Central memory CD8-positive, alpha-beta T cell (primary cell): Measurements from ENCODE around the gene PSMA5.
"Not testable (repeated sequence)": the region's sequence is repeated elsewhere in the genome, so short reads cannot be mapped to it uniquely, and the experiment has no call there.

Source experiments
- ATAC-seq: fragments of 150-1000 bp; cut with Tn5 transposase; replicated peaks from 2 replicates; pipeline ENCODE4 v1.10.0; 2022; ENCODE audit warnings: mild to moderate bottlenecking, moderate FRiP score, moderate number of reproducible peaks; ENCODE audit not compliant: poor library complexity, severe bottlenecking; ENCODE audit errors: extremely low read depth
- DNase-seq, 2 donors: peaks; one replicate each; pipeline ENCODE4 v3.0.0; 2021; ENCODE audit warnings: low spot score in 2 of 2
- H3K27ac Mint-ChIP-seq: one replicate; pipeline ENCODE4 v1.8.0; 2022; ENCODE audit warnings: low read depth, mild to moderate bottlenecking, moderate library complexity, mixed read lengths
- H3K27me3 Mint-ChIP-seq: one replicate; pipeline ENCODE4 v1.8.0; 2022; ENCODE audit warnings: mixed read lengths
- H3K36me3 Mint-ChIP-seq: one replicate; pipeline ENCODE4 v1.8.0; 2022; ENCODE audit warnings: mild to moderate bottlenecking, moderate library complexity, mixed read lengths; ENCODE audit not compliant: insufficient read depth
- H3K4me1 Mint-ChIP-seq: one replicate; pipeline ENCODE4 v1.8.0; 2022; ENCODE audit warnings: mixed read lengths
- H3K4me3 Mint-ChIP-seq: one replicate; pipeline ENCODE4 v1.8.0; 2022; ENCODE audit warnings: mild to moderate bottlenecking, moderate library complexity, mixed read lengths
- H3K9me3 Mint-ChIP-seq: one replicate; pipeline ENCODE4 v1.8.0; 2022; ENCODE audit warnings: mixed read lengths

PSMA5 gene

DNA sequence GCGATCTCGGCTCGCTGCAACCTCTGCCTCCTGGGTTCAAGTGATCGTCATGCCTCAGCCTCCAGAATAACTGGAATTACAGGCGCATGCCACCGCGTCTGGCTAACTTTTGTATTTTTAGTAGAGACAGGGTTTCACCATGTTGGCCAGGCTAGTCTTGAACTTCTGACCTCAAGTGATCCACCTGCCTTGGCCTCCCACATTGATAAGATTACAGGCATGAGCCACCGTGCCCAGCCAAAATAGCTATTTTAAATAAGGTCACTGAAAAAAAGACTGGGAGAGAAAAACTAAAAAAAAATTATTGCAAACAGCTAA lies 31.0 kb downstream of the PSMA5 start:
- not testable (repeated sequence) for H3K4me3 Mint-ChIP-seq, H3K27ac Mint-ChIP-seq, H3K4me1 Mint-ChIP-seq, H3K36me3 Mint-ChIP-seq, DNase-seq, ATAC-seq, H3K9me3 Mint-ChIP-seq
- H3K27me3 Mint-ChIP-seq, result peaks cover 54% of the 10 kb centered on the region

DNA sequence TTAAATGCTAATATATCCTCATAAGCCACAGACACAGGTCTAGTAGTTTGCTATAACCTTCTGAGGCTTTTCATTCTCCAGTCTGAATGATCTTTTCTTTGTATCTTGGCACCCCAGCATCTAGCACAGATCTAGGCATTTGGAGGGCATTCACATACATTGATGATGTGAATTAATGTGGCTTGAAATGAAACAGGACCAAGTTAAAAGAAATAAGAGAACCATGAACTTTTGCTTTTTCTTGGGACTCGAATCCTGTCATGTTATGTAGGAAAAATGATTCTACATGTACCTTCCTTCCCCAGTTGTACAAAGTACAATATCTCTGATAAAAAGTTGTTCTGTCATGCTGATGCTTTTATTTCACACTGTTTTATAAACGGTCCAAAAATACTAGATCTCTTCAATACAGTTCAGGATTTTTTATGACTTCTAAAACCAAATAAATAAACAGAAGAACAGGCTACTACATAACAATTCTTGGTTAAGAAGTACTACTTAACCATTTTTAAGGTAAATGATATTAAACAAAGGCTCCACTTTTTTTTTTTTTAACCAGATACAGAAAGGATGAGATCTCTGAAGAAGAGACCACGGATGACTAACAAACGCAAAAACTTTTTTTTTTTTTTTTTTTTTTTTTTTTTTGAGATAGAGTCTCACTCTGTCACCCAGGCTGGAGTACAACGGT lies 31.5 kb downstream of the PSMA5 start:
- H3K4me1 Mint-ChIP-seq, result peaks cover 6% of the 10 kb centered on the region
- H3K27me3 Mint-ChIP-seq, result peaks cover 59% of the 10 kb centered on the region
- H3K27ac Mint-ChIP-seq, result no peak overlapping the region
- DNase-seq (no peak), ATAC-seq (no peak)
- no peak overlapping the region for H3K4me3 Mint-ChIP-seq
- no peaks in the 10 kb centered on the region for H3K36me3 Mint-ChIP-seq
- H3K9me3 Mint-ChIP-seq, result no peaks in the 10 kb centered on the region

DNA sequence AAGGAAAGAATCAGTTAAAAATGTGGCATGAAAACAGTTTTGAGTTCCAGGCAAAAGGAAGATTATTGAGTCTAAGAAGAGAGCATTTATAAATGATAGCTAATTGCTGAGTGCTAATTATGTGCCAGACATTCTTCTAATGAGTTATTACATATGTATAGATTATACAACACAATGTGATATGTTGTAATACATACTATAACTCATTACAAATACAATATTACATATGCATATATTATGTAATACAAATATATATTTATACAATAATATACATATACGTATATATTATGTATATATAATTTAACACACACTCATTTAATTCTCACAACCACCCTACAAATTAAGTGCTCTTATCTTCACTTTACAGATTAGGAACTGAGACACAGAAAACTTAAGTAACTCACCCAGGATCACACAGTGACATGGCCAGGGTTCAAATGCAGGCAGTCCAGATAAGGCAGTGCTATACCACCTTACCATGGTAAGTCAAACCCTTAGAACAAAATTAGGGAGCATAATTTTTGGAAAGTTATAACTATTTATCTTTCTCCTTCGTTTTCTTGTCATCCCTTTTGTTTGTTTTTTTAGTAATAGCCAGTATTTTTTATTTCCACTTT lies 32.5 kb downstream of the PSMA5 start:
- peaks cover 69% of the 10 kb centered on the region for H3K27me3 Mint-ChIP-seq
- ATAC-seq (no peak), DNase-seq (no peak)
- H3K4me1 Mint-ChIP-seq, result peaks cover 6% of the 10 kb centered on the region
- H3K9me3 Mint-ChIP-seq, result no peaks in the 10 kb centered on the region
- no peaks in the 10 kb centered on the region for H3K36me3 Mint-ChIP-seq
- no peak overlapping the region for H3K4me3 Mint-ChIP-seq
- H3K27ac Mint-ChIP-seq, result no peak overlapping the region

DNA sequence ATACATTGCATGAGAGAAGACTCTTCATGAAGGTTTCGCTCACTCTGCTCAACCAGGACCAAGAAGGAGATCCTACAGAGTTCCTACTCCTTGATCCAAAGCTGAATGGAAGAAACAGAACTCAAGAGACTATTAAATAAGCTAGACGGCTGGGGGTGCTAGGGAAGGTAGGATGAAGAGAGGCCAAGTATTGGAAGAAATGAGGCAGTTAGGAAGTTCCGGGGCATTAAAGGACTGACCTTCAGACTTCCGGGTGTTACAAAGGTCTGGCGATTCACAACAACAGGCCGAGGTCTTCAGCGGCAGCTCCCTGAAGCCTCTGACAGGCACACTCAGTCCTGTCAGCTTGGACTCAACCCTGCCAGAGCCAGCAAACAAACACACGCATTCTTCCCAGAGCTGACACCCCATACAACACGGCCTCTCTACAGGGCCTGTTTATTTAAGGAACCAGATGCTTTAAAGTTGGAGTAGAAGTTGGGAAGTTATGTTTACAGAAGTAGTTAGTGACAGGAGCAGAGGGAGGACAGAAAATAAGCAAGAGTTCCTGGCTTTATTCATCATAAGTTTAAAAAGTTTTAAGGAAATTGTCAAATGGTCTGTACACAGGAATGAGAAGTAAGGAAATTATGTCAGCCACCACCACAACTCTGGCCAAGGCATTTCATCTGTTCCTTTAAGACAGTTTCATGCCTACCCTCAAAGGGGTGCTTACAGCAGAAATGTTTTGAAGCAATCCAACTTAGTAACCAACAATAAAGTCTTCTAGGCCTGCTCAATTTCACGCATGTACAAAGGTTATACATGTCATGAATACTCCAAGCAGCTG lies 33.2 kb downstream of the PSMA5 start:
- no peak for DNase-seq
- H3K36me3 Mint-ChIP-seq, result no peaks in the 10 kb centered on the region
- H3K27me3 Mint-ChIP-seq, result peaks cover 72% of the 10 kb centered on the region
- no peaks in the 10 kb centered on the region for H3K9me3 Mint-ChIP-seq
- H3K27ac Mint-ChIP-seq, result no peak overlapping the region
- H3K4me3 Mint-ChIP-seq, result no peak overlapping the region
- peaks cover 2% of the 10 kb centered on the region for H3K4me1 Mint-ChIP-seq
- ATAC-seq, result no peak

DNA sequence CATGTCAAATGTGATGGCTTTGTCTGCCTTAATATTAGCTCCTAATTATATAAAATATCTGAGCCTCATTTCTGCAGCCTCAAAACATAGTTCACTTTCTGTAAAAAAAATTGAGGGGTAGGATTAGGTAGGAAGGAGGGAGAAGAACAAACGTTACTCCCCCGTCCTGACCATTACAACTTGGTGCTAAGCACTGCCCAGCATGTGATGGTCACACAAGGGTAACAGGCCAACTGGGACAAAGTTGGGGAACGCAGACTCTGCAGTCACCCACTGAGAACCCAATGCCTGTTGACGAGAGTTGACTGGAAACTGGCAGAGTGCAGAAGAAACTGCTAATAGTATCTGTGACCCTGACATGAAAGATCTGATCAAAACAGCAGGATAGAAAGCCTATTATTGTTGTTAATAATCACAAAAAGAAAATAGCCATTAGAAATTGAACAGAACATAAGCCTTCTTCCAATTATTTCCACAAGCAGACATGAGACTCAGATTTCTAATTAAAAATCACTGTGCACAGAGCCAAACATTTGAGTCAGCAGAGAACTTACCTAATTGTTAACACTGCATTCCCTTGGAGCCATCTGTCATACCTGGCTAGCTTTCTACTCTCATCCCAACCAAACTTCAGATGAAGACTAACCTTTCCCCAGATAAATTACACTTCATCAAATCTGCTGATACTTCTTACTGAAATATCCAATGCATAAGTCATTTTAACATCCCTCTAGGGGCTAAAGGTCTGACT lies 34.0 kb downstream of the PSMA5 start:
- Mint-ChIP-seq H3K9me3 (no peaks in the 10 kb centered on the region), H3K27ac (no peak overlapping the region), H3K27me3 (peaks cover 72% of the 10 kb centered on the region), H3K4me3 (no peak overlapping the region), H3K4me1 (no peaks in the 10 kb centered on the region), H3K36me3 (no peaks in the 10 kb centered on the region)
- ATAC-seq, result no peak
- no peak for DNase-seq

DNA sequence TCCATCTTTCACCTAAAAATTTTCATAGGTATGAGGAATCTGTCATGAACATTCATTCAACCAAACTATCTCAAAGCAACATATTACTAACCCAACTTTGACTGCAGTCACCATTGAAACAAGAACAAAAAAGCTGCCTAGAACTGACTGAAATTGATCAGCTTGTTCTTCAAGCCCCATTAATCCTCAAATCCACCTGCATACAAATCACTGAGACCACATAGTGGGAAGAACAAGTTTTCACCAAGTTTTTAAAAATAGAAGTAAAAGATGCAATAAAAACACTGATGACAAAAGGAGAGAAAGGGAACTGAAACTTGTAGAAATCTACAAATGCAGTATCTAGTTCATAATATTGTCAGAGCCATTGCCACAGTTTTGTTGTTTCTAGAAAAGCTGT lies 34.6 kb downstream of the PSMA5 start:
- no peak overlapping the region for H3K4me3 Mint-ChIP-seq
- no peaks in the 10 kb centered on the region for H3K9me3 Mint-ChIP-seq
- H3K4me1 Mint-ChIP-seq, result no peaks in the 10 kb centered on the region
- no peaks in the 10 kb centered on the region for H3K36me3 Mint-ChIP-seq
- no peak overlapping the region for H3K27ac Mint-ChIP-seq
- no peak for DNase-seq
- ATAC-seq, result no peak
- peaks cover 67% of the 10 kb centered on the region for H3K27me3 Mint-ChIP-seq

DNA sequence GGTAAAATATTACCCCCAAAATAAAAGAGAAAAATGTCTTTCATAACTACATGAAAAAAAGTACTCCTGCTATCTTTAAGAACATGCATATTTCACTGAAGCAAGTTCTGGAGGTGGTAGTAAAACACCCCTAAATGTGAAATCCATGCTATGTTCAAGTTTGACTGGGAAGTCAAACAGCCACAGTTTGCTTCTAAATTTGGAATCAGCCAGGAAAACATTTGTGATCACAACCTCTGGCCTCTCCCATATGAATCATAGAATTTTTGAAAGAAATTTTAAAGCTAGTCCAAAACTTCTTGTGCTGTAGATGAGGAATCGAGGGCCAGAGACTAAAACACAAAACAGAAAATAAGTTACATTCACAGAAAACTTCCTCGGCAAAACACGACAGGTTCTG lies 35.1 kb downstream of the PSMA5 start:
- H3K4me3 Mint-ChIP-seq, result no peak overlapping the region
- H3K36me3 Mint-ChIP-seq, result no peaks in the 10 kb centered on the region
- no peak for DNase-seq
- no peaks in the 10 kb centered on the region for H3K4me1 Mint-ChIP-seq
- H3K9me3 Mint-ChIP-seq, result no peaks in the 10 kb centered on the region
- peaks cover 62% of the 10 kb centered on the region for H3K27me3 Mint-ChIP-seq
- H3K27ac Mint-ChIP-seq, result no peak overlapping the region
- ATAC-seq, result no peak

DNA sequence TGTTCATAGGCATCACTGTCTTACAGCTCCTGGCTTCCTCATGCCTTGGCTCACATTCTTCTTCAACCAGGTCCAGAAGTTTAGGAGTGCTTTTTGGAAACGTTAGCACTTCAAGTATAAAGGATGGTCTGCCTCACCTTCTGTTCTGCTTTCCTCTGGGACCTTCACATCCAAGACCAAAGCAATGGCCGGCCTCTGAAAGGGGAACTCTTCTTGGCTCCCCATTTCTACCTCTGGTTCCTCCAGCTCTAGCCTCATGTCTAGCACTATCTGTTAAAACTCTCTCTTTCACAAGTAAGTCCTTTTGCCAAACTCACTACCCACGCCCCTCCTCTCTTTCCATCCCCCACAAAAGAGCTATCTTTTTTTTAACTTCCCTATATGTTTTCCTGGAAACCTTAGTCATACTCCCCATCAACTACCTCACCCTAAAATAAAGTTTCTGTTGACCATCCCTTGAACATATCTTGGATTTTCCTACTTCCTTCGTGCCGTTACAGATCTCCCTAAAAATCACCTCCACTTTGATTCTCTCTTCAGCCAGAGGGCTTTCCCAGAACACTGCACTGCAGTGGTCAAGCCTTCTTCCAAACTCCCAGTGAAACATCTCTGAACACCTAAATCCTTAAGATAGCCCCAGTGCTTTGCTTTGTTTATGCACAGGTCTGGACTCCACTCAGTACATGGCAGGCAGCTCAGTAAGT lies 36.5 kb downstream of the PSMA5 start:
- Mint-ChIP-seq H3K9me3 (no peaks in the 10 kb centered on the region), H3K4me3 (no peak overlapping the region), H3K36me3 (no peaks in the 10 kb centered on the region), H3K4me1 (no peaks in the 10 kb centered on the region), H3K27me3 (peaks cover 48% of the 10 kb centered on the region), H3K27ac (no peak overlapping the region)
- DNase-seq, result no peak
- ATAC-seq, result no peak

DNA sequence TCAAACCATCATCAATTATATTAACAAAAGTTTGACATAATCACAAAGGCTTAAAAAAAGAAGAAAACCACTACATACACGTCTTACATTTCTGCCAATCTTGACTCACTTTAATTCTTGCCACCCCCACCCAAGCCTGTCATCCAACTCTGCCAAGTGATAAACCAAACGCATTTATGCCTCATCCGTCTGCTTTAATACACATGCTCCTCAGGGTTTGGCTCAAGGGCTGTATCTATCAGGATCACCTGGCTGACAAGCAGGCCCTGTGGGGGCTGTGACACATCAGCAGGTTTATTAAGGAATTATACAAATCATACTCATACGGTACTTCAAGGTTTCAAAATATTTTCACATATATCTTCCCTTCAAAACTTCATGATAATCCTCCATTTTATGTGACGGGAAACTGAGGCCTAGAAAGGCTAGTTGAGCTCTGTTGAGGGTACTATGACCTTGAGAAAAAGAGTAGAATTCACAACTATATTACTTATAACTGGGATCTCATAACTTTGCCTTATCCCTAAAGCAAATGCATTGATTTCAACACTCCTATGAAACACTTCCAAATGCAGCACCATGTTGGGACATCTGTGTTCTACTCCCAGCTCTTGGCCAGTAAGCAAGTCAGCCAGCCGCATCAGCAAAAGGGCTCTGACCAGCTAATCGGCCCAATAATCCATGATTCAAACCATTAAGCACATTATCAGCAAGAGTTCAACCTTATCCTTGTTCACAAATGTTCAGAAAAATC lies 37.2 kb downstream of the PSMA5 start:
- Mint-ChIP-seq H3K36me3 (no peaks in the 10 kb centered on the region), H3K27me3 (peaks cover 41% of the 10 kb centered on the region), H3K4me3 (no peak overlapping the region), H3K9me3 (no peaks in the 10 kb centered on the region), H3K4me1 (no peaks in the 10 kb centered on the region), H3K27ac (no peak overlapping the region)
- DNase-seq, result no peak
- ATAC-seq, result no peak

DNA sequence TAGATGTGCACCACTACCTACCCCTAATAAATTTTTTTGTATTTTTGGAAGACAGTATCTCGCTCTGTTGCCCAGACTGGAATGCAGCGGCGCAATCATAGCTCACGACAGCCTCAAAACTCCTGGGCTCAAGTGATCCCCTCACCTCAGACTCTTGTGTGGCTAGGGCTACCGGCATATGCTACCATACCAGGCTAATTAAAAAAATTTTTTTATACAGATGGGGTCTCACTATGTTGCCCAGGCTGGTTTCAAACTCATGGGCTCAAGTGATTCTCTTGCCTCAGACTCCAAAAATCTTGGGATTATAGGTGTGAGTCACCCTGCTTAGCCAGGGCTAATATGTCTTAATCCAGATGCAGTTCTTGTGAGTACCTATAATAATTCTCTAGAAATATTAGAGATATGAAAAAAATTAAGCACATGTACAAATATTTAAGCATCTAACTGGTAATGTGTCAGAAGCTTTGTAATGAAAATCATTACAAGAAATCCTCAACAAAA lies 38.0 kb downstream of the PSMA5 start:
- H3K4me1 Mint-ChIP-seq, result no peaks in the 10 kb centered on the region
- H3K27ac Mint-ChIP-seq, result no peak overlapping the region
- H3K27me3 Mint-ChIP-seq, result peaks cover 38% of the 10 kb centered on the region
- H3K9me3 Mint-ChIP-seq, result no peaks in the 10 kb centered on the region
- no peak for ATAC-seq
- H3K36me3 Mint-ChIP-seq, result no peaks in the 10 kb centered on the region
- H3K4me3 Mint-ChIP-seq, result no peak overlapping the region
- DNase-seq, result no peak

DNA sequence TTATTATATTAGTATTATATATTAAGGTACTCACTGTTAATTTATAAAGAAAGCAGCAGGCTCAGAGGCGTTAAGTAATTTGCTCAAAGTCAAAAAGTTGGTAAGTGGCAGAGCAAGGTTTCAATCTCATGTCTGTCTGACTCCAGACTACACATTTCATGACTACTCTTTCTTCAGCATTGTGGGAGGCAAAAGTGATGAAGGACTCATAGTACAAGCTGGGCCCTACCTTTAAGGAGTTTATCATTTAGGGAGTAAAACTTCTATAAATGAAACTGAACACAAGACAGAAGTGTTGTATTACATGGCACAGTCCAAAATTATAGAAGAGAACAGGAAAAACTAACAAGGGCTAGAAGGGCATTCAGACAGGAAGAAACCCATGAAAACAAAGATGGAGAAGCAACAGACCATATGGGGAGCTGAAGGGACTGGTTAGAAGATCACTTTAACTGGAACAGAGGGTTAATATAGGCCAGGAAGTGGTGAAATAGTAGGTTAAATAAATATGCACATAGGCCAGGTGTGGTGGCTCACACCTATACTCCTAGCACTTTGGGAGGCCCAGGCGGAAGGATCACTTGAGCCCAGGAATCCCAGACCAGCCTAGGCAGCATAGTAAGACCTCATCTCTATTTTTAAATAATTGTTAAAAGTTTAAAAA lies 40.1 kb downstream of the PSMA5 start:
- H3K4me3 Mint-ChIP-seq, result no peak overlapping the region
- no peak for DNase-seq
- no peaks in the 10 kb centered on the region for H3K9me3 Mint-ChIP-seq
- H3K4me1 Mint-ChIP-seq, result no peaks in the 10 kb centered on the region
- H3K36me3 Mint-ChIP-seq, result no peaks in the 10 kb centered on the region
- ATAC-seq, result no peak
- H3K27ac Mint-ChIP-seq, result no peak overlapping the region
- H3K27me3 Mint-ChIP-seq, result peaks cover 22% of the 10 kb centered on the region
